Sigmoid colon (tissue), 7 donors: Measurements from ENCODE around the gene DPP6. TPM values are rescaled to one million over a fixed set of nuclear protein-coding genes. Genes with fewer than 3 reads are reported as not detected.
"Not testable (repeated sequence)": the region's sequence is repeated elsewhere in the genome, so short reads cannot be mapped to it uniquely, and the experiment has no call there.

Source experiments
- DNase-seq: peaks from one replicate; pipeline ENCODE4 v3.0.0-alpha.2; 2019
- H3K27ac ChIP-seq, 4 donors: fragments of 200-600 bp; sonication (generic); one replicate each; pipeline ENCODE4 v1.5.1; 2016 to 2019; ENCODE audit warnings: mild to moderate bottlenecking in 1 of 4
- H3K27me3 ChIP-seq, 3 donors: fragments of 200-600 bp; sonication (generic); one replicate each; pipeline ENCODE4 v1.5.1; 2019; ENCODE audit warnings: mild to moderate bottlenecking in 1 of 3
- H3K36me3 ChIP-seq, 4 donors: fragments of 200-600 bp; sonication (generic); one replicate each; pipeline ENCODE4 v1.5.1; 2016 to 2019
- H3K4me1 ChIP-seq, 4 donors: fragments of 200-600 bp; sonication (generic); one replicate each; pipeline ENCODE4 v1.5.1; 2017 to 2019
- H3K4me3 ChIP-seq, 4 donors: fragments of 200-600 bp; sonication (generic); one replicate each; pipeline ENCODE4 v1.5.1; 2017 to 2019; ENCODE audit warnings: mild to moderate bottlenecking in 2 of 4, moderate library complexity in 1 of 4
- H3K9me3 ChIP-seq, 4 donors: fragments of 200-600 bp in 3 of 4; sonication (generic) in 3 of 4; one replicate each; pipeline versions ENCODE4 v1.5.1 to v1.6.1; 2013 to 2019
- WGBS, 2 donors: extraction: QIAGEN DNeasy Blood & Tissue Kit; methylation state at CpG; one replicate each; pipeline ENCODE4 v1.1.7; 2013; 5-methylcytosine and 5-hydroxymethylcytosine counted together
- intact Hi-C: fragments of 100-400 bp; cut with DNase I; formaldehyde crosslinking; loops from one replicate; pipeline ENCODE4 v1.15.1; 2023
- polyA plus RNA-seq, 3 donors: library from polyadenylated mRNA; stranded (reverse); fragments of 200-250 nt; gene quantifications; one replicate each; pipeline ENCODE4 v1.2.3, GENCODE V29; 2013
- total RNA-seq, 4 donors: library from RNA; depleted of rRNA; stranded (reverse); fragments of >200 nt; gene quantifications; one replicate each; pipeline ENCODE4 v1.1.0, GENCODE V29; 2016
- donor health status: healthy with polysubstance abuse.
- donor health status: Bipolar disorder and iron deficiency.
- donor health status: healthy.

Gene DPP6
- total and polyA plus RNA-seq, 7 donors, result 1.2 to 53.2 (median 41.0) TPM; not detected in 1

GRCh38 chr7:154133703-154134277, 81.6 kb downstream of the DPP6 start:
- H3K4me3 ChIP-seq, intact Hi-C loops, H3K9me3 ChIP-seq, H3K27ac ChIP-seq, H3K27me3 ChIP-seq, H3K4me1 ChIP-seq, DNase-seq, H3K36me3 ChIP-seq: not testable (repeated sequence)
- WGBS, 2 donors, result 77 to 89% methylated on average over 5 to 7 of the region's 7 CpGs

- DNase-seq, H3K27me3 ChIP-seq, H3K9me3 ChIP-seq, intact Hi-C loops, H3K36me3 ChIP-seq, H3K4me3 ChIP-seq, H3K27ac ChIP-seq, H3K4me1 ChIP-seq: not testable (repeated sequence)
- WGBS, 2 donors, result 100% methylated on average over 1 of the region's 1 CpG; no CpG with 5 or more reads in 1 of the 2 donors
Measured at GRCh38 chr7:154134698-154135097, 82.5 kb downstream of the DPP6 start.

- DNase-seq, H3K27me3 ChIP-seq, H3K4me1 ChIP-seq, H3K9me3 ChIP-seq, H3K36me3 ChIP-seq, H3K4me3 ChIP-seq, H3K27ac ChIP-seq, intact Hi-C loops: not testable (repeated sequence)
Measured at GRCh38 chr7:154135646-154136045, 83.4 kb downstream of the DPP6 start.

- H3K27me3 ChIP-seq, H3K36me3 ChIP-seq, H3K4me3 ChIP-seq, H3K4me1 ChIP-seq, H3K9me3 ChIP-seq, DNase-seq, H3K27ac ChIP-seq, intact Hi-C loops: not testable (repeated sequence)
- WGBS, 2 donors, result 52 to 64% methylated on average over 5 of the region's 9 CpGs
Measured at GRCh38 chr7:154145922-154146706, 93.9 kb downstream of the DPP6 start.

- WGBS, 2 donors, result 41 to 60% methylated on average over 6 of the region's 8 CpGs
- intact Hi-C loops, result not testable (repeated sequence)
Measured at GRCh38 chr7:154146707-154147038, 94.5 kb downstream of the DPP6 start.

GRCh38 chr7:154148791-154149516, 96.8 kb downstream of the DPP6 start:
- H3K36me3 ChIP-seq, H3K9me3 ChIP-seq, DNase-seq, H3K27me3 ChIP-seq, H3K4me1 ChIP-seq, H3K4me3 ChIP-seq, H3K27ac ChIP-seq, intact Hi-C loops: not testable (repeated sequence)
- WGBS, 2 donors, result 90 to 92% methylated on average over 9 of the region's 10 CpGs

More at GRCh38 chr7:154146707-154147038, 94.5 kb downstream of the DPP6 start:
- H3K27me3 ChIP-seq, H3K9me3 ChIP-seq, H3K4me1 ChIP-seq, DNase-seq, H3K4me3 ChIP-seq, H3K36me3 ChIP-seq, H3K27ac ChIP-seq: not testable (repeated sequence)

- H3K4me3 ChIP-seq, H3K4me1 ChIP-seq, H3K36me3 ChIP-seq, intact Hi-C loops, DNase-seq, H3K27me3 ChIP-seq, H3K9me3 ChIP-seq, H3K27ac ChIP-seq: not testable (repeated sequence)
- WGBS, 2 donors, result 84 to 91% methylated on average over 9 of the region's 9 CpGs
Measured at GRCh38 chr7:154150656-154151055, 98.5 kb downstream of the DPP6 start.

- intact Hi-C loops, H3K9me3 ChIP-seq, DNase-seq, H3K4me1 ChIP-seq, H3K27ac ChIP-seq, H3K4me3 ChIP-seq, H3K27me3 ChIP-seq, H3K36me3 ChIP-seq: not testable (repeated sequence)
- WGBS, 2 donors, result 88 to 92% methylated on average over 11 of the region's 11 CpGs
Measured at GRCh38 chr7:154151306-154151705, 99.1 kb downstream of the DPP6 start.

GRCh38 chr7:154155928-154156327, 103.7 kb downstream of the DPP6 start:
- H3K27ac ChIP-seq, H3K9me3 ChIP-seq, H3K36me3 ChIP-seq, DNase-seq, H3K4me1 ChIP-seq, H3K27me3 ChIP-seq, H3K4me3 ChIP-seq, intact Hi-C loops: not testable (repeated sequence)
- WGBS, 2 donors, result 81 to 85% methylated on average over 3 of the region's 3 CpGs

- 87 to 93% methylated on average over 5 of the region's 6 CpGs for WGBS, 2 donors
- H3K36me3 ChIP-seq, H3K4me3 ChIP-seq, DNase-seq, H3K4me1 ChIP-seq, intact Hi-C loops, H3K27ac ChIP-seq, H3K9me3 ChIP-seq, H3K27me3 ChIP-seq: not testable (repeated sequence)
Measured at GRCh38 chr7:154162921-154163320, 110.7 kb downstream of the DPP6 start.

- H3K4me1 ChIP-seq, H3K4me3 ChIP-seq, H3K9me3 ChIP-seq, intact Hi-C loops, H3K27ac ChIP-seq, H3K27me3 ChIP-seq, H3K36me3 ChIP-seq, DNase-seq: not testable (repeated sequence)
- 77 to 83% methylated on average over 2 of the region's 3 CpGs for WGBS, 2 donors
Measured at GRCh38 chr7:154163642-154164041, 111.4 kb downstream of the DPP6 start.
